Fibroblast of gingiva (primary cell): Measurements from ENCODE around the gene CLIP1.
"Not testable (repeated sequence)": the region's sequence is repeated elsewhere in the genome, so short reads cannot be mapped to it uniquely, and the experiment has no call there.

ENCODE experiments used
- DNase-seq: peaks from one replicate; pipeline ENCODE4 v3.0.0-alpha.2; 2011; ENCODE audit warnings: low read depth

CLIP1 gene

DNA sequence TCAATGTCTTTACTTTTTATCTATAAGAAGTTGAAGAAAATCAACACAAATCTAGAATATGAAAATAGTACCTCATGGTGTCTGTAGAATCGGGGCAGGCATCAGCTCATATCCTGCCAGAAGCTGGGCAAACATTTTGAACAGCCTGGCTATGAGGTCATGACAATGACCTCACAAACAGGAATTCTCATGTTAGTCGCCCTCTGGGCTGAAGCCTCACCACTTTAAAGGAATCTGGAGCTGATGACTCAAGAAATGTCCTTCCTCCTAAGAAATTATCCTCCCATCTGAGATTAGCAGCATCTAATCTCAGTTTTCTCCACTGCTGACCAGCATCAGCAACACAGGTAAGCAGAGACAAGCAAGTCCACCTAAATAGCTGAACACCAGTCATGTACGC, 27.1 kb downstream of the CLIP1 start:
- peak; percentile 65 for DNase-seq

DNA sequence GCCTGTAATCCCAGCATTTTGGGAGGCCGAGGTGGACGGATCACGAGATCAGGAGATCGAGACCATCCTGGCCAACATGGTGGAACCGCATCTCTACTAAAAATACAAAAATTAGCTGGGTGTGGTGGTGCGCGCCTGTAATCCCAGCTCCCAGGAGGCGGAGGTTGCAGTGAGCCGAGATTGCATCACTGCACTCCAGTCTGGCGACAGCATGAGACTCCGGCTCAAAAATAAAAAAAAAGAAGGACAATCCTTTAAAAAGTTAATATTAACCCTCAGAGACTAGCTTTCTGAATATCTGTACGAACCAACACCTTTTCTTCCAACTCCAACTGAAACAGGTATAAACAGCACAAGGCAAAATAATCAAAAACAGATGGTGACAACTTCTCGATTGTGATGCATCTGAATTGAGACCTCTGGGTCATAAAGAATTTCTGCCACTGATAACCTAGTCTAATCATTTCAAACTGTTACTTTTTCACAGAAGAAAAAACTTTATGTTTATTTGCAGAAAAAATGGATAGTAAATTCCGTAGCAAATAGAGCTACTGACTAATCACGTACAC, 27.8 kb downstream of the CLIP1 start:
- peak; percentile 54 for DNase-seq

DNA sequence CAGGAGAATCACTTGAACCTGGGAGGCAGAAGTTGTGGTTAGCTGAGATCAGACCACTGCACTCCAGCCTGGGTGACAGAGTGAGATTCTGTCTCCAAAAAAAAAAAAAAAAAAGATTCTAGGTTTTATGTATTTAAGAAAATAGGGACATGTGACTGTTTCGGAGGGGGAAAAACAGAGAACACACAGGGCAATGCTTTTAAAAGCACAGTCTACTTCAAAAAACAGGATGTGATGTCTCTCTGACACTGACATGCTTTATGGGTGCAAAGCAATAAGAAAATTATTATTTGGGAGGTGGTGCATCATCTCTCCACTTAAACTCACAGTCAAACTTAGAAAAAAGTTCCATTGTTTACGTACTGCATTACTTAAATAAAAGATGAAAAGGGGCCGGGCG, 28.7 kb downstream of the CLIP1 start:
- no peak for DNase-seq

DNA sequence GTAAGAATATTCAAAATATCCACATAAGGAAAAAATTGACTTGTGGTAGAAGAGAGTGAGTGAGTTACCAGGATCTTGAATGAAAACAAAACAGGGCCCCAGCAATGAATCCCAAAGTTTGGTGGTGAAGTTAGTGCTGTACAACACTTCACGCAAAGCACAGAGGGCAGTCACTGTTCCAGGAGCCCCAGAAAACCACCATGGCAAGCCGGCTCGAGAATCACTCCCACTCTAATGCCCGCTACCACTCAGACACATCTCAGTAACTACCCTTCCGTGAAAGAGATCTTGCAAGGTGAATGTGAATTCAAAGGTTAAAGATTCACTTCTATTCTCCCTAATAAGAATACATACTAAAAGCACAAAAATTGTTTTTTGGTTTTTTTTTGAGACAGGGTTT, 30.1 kb downstream of the CLIP1 start:
- no peak for DNase-seq

DNA sequence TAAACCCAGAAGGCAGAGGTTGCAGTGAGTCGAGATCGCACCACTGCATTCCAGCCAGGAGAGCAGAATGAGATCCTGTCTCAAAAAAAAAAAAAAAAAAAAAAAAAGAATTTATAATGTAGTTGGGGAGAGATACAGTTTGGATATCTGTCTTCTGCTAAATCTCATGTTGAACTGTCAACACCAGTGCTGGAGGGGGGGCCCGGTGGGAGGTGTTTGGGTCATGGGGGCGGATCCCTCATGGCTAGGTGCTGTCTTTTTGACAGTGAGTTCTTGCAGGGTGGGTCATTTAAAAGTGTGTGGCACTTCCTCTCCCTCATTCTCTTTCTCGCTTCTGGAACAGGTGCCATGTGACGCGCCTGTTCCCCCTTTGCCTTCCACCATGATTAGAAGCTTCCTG, 32.8 kb downstream of the CLIP1 start:
- no peak for DNase-seq

DNA sequence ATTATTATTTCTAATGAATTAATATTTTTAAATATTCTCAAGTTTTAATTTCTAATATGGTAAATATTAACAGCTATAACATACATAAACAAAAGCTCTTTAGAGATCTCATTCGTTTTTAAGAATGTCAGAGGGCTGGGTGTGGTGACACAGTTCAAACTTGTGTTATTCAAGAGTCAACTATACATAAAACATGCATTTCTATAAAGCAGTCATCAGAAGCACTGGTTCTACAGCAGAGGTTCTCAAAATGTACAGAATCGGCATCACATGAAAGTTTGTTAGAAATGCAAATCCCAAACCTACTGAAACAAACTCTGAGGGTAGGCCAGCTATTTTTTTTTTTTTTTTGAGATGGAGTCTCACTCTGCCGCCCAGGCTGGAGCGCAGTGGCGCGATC, 34.6 kb downstream of the CLIP1 start:
- DNase-seq = no peak

DNA sequence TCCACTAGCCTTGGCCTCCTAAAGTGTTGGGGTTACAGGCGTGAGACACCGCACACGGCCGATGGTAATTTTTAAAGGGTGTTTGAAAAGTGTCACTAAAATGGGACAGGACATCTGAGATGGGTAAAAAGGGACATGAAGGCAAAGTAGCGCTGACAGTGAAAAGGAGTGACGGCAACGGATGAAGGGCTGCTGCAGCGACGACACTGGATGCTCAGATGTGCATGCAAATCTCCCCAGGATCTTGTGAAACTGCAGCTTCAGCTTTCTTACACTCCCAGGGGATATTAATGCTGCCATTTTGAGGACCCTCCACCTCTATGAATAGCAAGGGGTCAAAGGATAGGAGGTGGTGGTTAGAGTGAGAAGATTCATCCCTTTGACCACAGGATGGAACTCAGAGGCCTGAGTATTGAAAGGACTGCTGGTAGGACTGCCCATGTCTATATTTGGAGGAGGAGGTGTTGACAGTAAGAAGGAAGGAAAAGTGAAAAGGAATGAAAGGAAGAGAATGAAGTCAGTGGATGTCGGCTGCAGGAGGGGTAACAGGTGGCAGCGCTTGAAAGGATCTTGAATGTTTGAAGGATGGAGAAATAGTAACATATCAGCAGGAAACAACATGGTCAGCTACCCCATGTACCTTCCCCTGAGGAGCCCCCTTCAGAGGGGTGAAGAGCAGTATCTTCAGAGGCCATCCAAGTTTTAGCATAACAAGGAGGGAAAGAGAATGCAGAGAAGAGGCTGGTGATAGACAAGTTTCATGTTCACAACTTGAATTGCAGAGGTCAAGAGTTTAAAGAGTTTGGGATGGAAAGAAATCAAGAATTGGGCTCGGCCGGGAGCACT, 37.1 kb downstream of the CLIP1 start:
- no peak for DNase-seq

DNA sequence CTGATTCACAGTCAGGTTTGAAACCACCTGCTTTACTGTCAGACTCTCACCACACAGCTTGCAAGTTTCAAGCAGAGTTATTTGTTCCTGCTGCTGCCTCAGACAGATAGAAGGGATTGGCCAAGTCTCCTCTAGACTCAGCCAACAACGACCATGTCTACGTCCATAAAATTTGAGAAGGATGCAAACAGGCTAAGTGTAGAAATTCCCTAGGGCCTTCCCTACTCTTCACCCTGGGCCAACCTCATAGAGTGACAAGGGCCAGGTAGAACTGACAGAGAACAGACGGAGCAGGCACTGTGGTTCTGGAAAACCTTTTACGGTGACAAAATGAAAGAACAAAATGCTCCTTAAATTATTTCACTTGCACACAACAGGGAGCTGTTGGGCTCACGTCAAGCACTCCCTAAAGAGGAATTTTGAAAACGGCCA, 39.5 kb downstream of the CLIP1 start:
- DNase-seq = no peak

DNA sequence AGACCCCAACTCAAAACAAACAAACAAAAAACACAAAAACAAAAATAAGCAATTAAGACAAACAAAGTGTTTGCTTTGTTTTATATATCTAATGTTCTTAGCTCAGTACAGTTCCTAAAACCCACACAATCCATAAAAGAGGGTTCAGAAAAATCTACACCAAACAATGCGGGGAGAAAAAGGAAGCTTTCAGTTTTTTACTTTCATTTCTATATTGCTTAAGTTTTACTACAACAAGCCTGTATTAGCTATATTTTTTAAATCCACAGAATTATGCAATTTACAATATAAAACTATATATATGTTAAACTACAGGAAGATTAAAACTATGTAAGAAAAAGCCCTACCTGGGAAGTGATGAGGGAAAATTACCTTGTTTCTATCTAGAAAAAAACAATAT, 41.4 kb downstream of the CLIP1 start:
- DNase-seq = no peak

DNA sequence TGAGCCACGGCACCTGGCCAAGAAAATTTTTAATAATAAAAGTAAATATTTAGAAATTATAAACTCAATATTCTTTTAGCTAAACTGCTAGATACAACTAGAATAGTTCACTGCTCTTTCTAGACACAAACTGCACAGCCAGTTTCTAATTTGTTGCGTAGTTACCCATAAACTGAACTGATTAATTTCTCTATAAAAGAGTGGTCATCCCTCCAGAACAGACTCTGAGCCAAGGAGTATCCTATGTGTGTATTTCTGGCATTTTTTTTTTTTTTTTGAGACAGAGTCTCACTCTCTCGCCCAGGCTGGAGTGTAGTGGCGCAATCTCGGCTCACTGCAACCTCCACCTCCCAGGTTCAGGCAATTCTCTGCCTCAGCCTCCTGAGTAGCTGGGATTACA, 45.7 kb downstream of the CLIP1 start:
- DNase-seq = not testable (repeated sequence)

DNA sequence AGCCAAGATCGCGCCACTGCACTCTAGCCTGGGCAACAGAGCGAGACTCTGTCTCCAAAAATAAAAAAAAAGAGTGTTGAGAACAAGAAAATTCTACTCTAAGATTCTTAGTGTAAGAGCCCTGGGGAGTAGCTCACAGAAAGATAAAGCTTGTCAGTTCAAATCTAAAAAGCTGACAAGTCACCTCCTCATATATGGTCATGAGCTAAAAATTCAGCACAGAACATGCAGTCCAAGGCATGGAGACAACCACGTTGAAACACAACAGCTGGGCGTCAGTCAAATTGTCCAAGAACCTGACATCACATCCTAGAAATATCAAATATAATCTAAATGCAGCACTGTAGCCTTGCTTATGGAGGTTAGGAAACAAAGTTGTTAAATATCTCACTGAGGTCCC, 47.8 kb downstream of the CLIP1 start:
- no peak for DNase-seq

DNA sequence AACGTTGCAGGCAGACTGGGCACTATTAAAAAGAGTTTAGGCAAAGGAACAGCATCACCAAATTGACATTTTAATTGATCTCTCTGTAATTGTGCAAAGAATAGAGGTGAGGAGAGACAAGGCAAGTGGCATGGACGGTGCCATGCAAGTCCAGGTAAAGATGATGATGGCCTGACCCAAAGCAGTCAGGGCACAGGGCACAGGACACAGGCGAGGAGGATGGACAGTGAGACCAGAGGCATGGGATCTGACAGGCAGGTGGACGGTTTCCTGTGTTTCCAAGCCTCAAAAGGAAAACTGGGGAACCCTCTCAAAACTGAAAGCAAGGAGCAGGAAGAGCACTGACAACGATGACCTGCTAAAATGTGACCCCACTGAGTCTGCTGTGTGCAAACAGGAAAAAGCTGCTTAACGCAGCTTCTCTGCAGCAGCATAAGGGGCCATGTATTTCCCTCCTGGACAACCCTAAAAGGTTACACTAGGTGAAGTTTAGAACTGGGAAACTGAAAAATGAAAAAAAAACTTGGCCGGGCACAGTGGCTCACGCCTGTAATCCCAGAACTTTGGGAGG, 50.9 kb downstream of the CLIP1 start:
- DNase-seq = no peak

DNA sequence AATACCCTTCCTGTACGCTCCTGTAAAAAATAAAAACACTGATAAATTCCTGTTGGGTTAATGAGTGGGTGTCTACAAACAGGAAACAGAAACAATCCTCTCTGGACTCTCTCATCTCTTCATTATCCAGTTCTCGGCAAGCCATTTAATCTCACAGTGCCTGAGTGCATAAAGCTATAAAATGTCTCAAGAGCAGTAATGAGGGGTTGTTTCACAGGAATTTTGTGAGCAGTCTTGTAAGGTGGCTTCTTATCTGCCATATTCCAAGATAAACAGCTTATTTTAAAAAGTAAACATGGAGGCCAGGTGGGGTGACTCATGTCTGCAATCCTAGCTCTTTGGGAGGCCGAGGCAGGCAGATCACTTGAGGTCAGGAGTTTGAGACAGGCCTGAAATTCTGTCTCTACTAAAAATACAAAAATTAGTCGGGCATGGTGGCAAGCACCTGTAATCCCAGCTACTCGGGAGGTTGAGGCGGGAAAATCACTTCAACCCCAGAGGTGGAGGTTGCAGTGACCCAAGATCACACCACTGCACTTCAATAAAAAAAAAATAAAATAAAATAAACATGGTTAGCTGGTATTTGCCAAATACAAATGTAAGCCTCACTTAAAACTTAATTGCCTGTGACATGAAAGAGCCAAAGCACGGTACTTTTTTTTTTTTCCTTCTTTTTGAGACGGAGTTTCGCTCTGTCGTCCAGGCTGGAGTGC, 54.0 kb downstream of the CLIP1 start:
- no peak for DNase-seq

DNA sequence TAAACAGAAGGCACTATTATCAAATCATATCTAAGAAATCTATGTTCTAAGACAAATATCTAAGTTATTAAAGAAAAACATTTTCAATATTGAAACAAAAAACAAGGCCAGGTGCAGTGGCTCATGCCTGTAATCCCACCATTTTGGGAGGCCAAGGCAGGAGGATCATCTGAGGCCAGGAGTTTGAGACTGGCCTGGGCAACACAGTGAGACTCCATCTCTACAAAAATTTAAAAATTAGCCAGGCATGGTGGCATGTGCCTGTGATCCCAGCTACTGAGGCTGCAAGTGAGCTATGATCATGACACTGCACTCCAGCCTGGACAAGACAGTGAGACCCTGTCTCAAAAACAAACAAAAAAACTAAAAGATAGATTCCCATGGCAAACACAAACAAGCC, 54.8 kb downstream of the CLIP1 start:
- not testable (repeated sequence) for DNase-seq

DNA sequence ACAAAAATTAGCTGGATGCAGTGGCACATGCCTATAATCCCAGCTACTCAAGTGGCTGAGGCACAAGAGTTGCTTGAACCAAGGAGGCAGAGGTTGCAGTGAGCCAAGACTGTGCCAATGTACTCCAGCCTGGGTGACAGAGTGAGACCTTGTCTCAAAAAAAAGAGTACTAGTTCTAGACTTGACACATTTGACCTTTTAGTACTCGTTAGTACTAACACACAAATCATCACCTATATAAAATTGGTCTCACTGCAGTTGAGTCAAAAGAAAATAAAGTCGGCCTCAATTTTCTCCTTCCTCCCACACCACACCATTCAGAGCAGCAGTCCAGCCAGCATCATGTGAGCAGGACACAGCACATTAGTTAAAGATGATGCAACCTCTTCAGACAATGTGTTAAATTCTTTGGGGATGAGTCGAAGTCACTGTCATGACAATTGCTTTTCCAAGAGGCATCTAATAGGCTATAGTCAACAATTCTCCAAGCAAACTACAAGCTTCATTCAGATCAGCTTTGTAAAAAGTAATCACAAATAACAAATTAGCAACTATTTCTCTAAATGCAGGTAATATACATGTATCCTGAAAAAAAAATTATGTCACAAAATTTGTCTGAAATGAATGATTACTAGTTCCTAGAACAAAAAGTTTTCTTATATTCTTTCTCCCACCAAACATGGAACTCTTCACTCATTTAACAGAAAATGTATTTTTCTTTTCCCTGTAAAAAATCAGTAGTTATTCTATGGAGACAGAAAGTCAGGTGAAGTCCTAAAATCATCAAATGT, 55.6 kb downstream of the CLIP1 start:
- peak; percentile 90 for DNase-seq

DNA sequence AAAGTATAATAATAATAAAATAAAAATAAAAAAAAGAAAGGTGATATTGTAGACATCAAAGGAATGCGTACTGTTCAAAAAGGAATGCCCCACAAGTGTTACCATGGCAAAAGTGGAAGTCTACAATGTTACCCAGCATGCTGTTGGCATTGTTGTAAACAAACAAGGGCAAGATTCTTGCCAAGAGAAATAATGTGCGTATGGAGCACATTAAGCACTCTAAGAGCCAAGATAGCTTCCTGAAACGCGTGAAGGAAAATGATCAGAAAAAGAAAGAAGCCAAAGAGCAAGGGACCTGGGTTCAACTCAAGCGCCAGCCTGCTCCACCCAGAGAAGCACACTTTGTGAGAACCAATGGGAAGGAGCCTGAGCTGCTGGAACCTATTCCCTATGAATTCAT, 57.2 kb downstream of the CLIP1 start:
- peak; percentile 87 for DNase-seq

DNA sequence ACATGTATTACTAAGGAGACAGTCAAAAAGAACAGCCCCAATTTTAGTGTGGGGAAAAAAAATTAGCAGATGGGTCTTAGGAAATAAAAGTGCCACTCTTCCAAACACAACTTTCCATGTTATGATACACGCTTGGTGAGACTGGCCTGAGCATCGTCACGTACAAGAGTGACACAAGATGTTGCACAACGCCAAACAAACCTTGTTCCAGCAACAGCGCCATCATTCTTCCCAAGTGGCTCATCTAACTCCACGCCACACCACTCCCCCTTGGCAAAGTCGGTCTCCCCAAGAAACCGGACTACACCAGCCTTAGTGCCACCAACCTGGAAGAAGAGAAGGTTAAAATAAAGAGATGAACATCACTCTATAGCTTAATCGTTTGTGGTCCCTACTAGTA, 58.7 kb downstream of the CLIP1 start:
- peak; percentile 80 for DNase-seq

DNA sequence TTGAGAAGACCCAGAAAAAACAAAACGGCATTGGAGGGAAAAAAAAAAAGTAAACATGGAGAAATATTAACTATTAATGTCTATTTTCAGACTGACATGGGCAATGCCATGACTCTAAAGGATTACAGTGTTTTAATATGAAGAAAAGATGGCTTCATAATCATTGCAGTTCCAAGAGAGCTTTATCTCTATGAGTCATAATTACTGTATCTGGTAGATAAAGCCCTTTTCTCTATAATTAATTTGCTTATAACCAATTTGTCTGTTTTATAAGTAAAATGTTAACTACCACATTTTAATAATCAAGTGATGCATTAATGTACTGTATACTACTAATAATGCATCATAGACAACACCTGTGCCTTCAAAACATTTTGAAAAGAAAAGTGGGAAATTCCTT, 59.7 kb downstream of the CLIP1 start:
- no peak for DNase-seq

DNA sequence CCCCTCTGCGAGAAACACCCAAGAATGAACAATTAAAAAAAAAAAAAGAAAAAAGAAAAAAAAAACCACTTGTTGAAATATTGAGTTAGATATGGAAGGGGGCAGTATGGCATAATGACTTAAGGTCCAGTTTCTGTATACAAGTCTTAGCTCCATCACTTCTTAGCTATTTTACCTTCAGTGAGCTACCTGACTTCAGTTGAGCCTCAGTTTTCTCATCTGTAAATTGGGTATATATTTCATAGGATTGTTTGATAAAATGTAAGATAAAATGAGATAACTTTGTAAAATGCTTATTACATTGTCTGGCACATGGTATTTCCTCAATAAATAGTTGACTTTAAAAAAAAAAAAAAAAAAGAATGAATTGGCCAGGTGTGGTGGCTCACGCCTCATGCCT, 64.1 kb downstream of the CLIP1 start:
- DNase-seq = not testable (repeated sequence)

DNA sequence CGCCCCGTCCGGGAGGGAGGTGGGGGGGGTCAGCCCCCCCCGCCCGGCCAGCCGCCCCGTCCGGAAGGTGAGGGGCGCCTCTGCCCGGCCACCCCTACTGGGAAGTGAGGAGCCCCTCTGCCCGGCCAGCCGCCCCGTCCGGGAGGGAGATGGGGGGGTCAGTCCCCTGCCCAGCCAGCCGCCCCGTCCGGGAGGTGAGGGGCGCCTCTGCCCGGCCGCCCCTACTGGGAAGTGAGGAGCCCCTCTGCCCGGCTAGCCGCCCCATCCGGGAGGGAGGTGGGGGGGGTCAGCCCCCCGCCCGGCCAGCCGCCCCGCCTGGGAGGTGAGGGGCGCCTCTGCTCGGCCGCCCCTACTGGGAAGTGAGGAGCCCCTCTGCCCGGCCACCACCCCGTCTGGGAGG, 64.9 kb downstream of the CLIP1 start:
- DNase-seq = not testable (repeated sequence)

DNA sequence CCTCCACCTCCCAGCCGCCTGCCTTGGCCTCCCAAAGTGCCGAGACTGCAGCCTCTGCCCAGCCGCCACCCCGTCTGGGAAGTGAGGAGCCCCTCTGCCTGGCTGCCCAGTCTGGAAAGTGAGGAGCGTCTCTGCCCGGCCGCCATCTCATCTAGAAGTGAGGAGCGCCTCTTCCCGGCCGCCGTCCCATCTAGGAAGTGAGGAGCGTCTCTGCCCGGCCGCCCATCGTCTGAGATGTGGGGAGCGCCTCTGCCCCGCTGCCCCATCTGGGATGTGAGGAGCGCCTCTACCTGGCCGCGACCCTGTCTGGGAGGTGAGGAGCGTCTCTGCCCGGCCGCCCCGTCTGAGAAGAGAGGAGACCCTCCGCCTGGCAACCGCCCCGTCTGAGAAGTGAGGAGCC, 65.5 kb downstream of the CLIP1 start:
- not testable (repeated sequence) for DNase-seq

DNA sequence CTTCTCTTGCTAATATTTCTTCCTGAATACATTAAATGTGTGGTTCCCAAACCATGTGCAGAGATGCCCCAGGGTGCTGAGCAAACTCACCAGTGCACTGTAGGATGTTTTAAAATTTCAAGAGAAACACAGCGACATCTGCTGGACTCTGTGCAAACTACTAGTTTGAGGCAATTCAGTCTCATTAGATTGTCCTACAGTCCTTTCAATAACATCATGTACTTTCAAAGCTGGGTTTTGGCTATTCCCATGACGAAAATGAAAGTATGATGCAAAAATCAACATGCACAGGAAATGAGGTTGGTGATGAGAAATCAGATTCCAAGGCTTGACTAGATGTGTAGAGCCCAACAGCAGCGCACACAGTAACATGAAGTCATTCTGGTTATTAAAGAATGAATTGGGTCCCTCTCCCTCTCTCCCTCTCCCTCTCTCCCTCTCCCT, 66.3 kb downstream of the CLIP1 start:
- DNase-seq = peak; percentile 80
